Stimulated activated CD8-positive, alpha-beta memory T cell treated with anti-CD3 and anti-CD28 coated beads, Interleukin-15, amount 100 ng/mL, for 4 hours (primary cell): ENCODE results near the gene MYEOV.
A peak's percentile ranks its signal among the peaks of the same experiment; 100 is the strongest.

Experiments
- DNase-seq, 2 donors: peaks; one replicate each; pipeline ENCODE4 v3.0.0-alpha.2; 2020; ENCODE audit warnings: low read depth in 2 of 2

The MYEOV gene

DNA sequence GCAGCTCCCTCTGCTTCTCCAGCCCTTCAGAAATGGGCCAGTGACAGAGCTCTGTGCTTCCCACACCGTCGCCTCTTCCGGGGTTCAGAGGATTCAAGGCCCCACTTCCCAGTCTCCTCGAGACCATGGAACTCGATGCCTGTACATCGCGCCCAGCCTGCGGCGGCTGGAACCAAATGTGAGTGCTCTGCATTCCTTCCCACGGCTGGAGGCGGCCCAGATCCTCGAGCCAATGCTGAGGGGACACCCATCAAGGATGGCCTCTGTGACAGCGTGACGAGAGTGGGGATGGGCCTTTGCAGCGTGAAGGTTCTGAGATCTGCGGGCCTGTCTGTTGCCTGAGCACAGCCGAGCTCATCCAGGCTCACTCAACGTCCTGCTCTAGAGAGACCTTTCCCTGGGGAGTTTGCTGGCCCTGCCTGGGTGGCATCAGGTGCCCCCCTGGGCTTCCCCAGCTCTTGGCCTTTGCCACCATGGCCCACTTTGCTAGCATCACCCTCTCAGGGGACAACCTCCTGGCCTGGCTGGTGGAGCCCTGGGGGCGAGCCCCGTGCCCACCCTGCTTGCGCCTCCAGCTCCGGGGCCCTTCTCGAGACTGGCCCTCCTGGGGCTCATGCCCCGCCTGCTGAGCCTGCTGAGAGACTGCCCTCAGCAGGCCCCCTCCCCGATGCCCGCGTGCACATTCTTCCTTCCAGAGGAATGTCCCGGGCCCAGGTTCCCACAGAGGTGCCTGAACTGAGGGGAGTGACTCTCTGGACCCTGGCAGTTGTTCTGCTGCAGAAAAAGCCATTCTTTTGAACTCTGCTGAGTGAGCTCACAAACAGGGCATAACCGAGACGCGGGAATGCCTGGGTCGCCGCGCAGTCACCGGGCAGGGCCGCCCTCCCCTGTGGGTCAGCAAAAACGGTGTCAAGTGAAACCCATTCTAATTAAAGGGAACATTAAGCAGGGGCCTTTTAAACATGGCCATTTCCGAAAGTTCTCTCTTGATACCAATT lies 7.3 kb upstream of the MYEOV start:
- no peak for DNase-seq

- no peak for DNase-seq
Observed at GRCh38 chr11:69287968-69288882, 5.7 kb upstream of the MYEOV start.

DNA sequence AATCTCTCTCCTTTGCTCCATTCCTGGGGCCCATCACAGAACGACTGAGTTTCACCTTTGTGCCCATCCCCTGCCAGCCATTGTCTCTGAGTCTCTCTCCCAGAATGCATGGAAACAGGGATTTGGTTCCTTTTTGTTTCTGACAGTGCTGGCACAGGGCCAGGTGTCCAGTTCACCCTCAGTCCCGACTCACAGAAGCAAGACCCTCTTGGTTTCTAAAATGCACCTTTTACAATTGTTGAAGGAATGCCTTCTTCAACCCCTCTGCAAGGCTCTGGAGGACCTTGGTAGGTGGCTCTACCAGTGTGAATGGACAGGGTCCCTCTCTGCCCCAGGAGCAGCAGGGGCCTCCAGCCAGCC lies 5.1 kb upstream of the MYEOV start:
- DNase-seq = no peak

DNA sequence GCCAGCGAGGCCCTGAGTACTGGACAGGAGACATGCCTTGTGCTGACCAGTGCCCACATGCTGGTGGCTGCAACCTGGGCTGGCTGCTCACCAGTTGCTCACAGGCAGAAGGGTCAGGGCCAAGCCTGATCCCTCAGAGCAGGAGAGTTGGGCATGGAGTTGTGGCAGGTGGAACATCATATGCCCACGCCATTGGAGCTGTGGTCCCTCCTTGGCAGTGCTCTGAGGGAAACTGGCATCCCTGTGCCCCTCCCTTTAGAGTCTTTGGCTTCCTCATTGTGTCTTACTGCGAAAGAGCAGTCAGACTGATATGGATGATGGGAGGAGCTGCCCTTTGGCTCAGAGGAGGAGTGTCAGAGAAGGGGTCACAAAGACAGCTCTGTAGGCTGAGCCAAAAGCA lies 3.1 kb upstream of the MYEOV start:
- no peak for DNase-seq

- no peak for DNase-seq
Observed at GRCh38 chr11:69291459-69292110, 2.4 kb upstream of the MYEOV start.

- no peak for DNase-seq
Observed at GRCh38 chr11:69292221-69292648, 1.7 kb upstream of the MYEOV start.

DNA sequence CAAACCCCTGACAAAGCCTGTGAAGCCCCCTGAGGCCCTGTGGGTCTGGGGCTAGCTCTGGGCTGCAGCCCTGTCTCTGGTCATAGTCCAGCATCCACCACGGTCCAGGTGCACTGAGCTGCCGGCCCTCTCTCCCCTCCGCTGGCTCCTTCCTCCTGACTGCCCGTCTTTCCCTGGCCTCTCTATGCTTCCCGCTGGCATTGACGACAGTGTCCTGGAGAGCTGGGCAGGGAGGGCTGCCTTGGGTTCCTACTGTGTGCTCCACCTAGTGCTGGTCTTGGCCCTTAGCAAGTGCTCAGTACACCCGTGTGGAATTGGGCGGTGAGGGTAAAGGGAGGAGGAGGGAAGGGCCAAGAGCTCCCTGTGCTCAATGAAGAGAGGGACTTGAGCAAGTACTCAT lies 868 bp upstream of the MYEOV start:
- no peak for DNase-seq

- no peak for DNase-seq
Observed at GRCh38 chr11:69294571-69295078, 670 bp downstream of the MYEOV start.

DNA sequence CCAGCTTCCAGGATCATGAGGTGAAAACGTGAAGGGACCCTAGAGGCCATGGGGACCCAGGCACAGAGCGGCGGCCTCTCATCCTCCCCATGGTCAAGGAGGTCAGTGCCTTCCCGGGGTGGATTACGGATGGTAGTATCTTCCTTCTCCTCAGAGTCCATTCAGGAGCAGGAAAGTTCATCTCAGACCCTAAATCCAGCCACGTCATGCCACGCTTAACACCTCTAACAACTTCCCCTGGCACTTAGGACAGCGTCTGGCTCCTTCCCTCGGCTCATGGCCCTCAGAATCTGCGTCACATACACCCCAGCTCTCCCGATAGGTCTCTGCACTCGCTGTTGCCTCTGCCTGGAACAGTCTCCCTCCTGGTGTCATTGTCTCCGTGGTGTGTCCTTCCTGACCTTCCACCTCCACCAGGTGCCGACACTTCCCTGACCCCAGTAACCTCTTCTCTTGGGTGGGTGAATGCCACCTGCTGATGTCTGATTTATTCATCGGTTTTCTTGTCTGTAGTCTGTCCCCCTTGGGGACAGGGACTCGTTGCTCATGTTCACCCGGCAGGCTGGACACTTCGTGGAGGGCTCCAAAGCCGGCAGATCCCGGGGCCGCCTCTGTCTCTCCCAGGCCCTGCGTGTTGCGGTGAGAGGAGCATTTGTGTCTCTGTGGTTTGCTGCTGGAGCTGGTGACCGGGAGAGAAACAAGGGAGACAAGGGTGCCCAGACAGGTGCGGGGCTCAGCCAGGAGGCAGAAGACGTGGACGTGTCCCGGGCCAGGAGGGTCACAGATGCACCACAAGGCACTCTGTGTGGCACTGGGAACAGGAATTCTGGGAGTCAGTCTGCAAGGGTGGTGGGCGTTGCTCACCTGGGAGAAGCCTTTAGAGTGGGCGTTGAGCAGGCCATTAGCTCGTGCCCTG lies 1.4 kb downstream of the MYEOV start:
- no peak for DNase-seq

GRCh38 chr11:69295995-69296889 lies 2.3 kb downstream of the MYEOV start:
- no peak for DNase-seq

DNA sequence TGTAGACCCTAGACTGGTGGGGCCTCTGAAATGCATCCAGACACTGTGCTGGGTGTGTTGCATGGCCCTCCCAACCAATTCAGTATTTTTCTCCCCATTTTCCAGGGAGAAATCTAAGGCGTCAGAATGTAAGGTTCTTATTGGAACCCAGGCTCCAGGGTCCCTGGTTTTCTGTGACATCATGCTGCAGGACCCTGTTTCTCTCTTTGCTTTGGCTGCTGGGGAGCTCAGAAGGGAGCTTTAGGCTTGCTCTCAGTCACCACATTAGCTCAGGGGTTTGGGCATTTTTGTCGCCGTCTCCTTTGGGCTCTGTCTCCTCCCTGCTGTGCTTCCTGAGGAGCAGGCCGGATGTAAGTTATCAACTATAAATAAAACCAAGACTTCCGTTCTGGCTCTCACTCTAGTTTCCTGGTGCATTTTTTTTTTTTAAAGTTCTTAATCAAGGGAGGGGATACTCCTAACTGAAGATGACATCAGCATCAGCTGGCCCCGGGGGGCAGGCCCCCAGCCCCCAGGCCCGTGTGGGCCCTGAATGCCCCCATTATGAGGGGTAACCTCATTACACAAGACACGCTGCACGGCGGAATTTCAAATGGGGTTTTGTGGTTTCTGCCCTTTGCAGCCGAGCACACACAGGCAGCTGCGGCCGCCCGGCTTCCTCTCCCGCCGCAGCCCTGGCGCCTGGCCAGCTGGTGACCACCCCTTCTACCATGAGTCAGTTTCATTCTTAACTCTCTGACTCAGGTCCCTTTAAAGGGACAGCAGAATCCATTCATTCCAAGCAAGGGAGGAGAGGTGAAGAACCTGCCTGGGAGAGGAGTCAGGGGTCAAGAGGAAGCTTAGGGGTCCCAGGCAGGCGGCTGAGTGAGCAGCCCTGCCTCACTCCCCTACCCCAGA lies 3.2 kb downstream of the MYEOV start:
- DNase-seq = peak; percentile 64 to 67

DNA sequence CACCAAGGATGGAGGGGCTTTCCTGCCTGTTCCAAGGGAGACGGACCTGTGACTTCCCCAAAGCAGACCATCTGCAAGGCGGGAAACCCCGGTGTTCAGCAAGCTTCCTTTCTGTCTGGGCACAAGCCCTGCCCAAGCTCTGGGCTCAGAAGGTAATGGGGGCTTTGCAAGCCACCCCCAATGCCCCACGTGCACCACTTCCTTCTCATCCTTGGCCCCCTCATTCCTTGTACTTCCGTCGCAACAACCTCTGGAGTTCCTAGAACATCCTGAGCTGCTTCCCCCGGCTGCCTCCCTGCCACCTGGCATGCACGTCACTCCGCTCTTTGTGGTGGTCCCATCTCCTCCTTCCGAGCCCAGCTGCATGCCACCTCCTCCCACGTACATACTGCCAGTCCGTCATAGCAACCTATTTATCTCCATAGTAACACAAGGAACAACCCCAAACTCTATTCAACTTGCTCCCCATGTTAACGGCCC lies 3.9 kb downstream of the MYEOV start:
- DNase-seq = peak in 1 of 2 donors; percentile 27

DNA sequence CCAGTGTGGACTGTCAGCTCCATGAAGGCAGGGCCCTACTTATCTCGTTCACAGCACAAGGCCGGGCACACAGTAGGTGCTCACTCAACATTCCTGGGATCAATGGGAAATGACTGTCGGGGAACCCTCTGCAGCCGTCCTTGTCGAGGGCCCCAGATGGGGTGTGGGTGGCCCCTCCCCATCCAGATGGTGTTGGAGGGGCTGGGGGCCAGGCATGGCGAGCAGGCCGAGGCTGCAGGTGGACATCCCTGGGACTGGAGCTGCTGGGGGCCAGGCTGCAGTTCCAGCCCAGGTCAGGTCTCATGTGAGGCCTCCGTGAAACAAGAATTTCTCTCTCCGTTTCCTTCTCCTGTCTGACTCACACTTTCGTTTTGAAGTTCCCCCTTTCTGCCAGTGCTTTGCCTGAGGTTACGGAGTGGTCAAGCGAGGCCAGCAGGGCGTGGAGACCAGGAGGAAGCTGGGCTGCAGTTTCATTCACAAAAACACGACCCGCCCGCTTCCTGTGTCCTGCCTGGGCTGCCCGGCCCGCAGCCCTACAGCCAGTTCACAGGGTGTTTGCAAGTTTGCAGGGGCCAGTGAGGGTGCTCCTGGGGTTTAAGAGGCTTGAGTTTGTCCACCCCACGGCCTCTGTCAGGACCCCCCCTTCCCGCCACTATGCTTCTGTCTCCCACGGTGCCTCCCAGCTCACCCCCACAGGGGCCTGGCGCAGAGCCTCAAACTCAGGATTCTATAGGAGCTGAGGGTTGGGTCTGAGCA lies 4.5 kb downstream of the MYEOV start:
- DNase-seq = no peak

GRCh38 chr11:69299023-69299461 lies 5.1 kb downstream of the MYEOV start:
- DNase-seq = no peak

- DNase-seq = no peak
Observed at GRCh38 chr11:69299572-69299971, 5.6 kb downstream of the MYEOV start.

GRCh38 chr11:69300120-69301060 lies 6.4 kb downstream of the MYEOV start:
- DNase-seq = no peak

- DNase-seq = no peak
Observed at GRCh38 chr11:69301081-69301454, 7.1 kb downstream of the MYEOV start.
